Measurements from ENCODE around the gene MINK1.
A peak's percentile ranks its signal among the peaks of the same experiment; 100 is the strongest.
"Not testable (repeated sequence)": the region's sequence is repeated elsewhere in the genome, so short reads cannot be mapped to it uniquely, and the experiment has no call there.

MINK1 gene

DNA sequence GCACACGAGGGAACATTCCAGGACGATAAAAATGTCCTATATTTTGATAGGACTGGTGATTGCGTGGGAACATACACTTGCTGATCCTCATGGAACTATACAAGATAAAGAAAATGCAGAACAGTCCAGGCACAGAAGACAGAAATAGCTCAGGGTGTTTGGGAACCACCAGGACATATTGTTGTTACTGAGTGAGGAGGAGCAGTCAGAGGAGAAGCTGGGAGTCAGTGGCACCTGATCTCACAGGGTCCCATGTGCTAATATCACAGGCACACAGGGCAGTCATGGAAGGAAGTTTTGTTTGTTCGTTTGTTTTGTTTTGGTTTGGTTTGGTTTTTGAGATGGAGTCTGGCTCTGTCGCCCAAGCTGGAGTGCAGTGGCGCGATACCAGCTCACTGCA, 20.4 kb upstream of the MINK1 start:
- DNase-seq, result no peak

DNA sequence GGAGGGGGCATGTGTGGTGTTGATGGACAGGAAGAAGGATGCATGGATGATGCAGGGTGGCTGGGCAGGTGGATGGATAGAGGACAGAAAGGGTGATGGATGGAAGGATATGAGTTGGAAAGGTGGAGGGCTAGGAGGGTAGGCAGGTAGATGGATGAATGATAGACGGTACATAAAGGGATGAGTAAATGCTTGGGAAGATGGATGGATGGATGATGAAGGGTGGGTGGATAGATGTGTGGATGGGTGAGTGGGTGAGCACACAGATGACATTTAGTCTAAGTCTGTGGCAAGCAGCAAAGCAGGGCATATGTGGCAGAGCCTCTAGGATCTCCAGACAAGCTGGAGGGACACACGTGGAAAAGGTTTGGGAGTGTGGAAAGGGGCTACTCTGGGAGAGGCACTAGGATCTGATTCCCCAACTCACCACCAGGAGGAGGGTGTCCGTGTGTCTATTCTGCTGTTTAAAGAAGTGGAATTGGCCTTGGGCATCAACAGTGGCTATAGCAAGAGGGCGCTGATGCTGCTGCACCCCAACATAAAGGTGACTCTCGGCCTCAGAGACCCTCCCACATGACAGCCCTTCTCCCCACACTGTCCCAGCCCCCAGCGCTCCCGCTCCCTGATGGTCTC, 18.0 kb upstream of the MINK1 start:
- DNase-seq, result no peak

GRCh38 chr17:4816826-4817225, 16.3 kb upstream of the MINK1 start:
- no peak for DNase-seq

DNA sequence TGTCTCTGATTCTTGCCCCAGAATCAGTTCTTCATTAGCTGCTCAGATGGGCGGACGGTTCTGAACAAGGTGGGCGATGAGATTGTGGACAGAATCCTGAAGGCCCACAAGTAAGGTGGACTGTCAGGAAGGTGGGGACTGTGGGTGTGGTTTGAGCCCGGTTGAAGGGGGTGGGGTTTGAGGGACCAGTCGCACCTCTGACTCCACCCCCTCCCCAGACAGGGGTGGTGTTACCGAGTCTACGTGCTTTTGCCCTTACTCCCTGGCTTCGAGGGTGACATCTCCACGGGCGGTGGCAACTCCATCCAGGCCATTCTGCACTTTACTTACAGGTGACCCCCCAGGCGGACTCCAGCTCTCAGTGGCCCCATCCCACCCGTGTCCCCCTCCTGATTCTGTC, 14.9 kb upstream of the MINK1 start:
- DNase-seq, result no peak

DNA sequence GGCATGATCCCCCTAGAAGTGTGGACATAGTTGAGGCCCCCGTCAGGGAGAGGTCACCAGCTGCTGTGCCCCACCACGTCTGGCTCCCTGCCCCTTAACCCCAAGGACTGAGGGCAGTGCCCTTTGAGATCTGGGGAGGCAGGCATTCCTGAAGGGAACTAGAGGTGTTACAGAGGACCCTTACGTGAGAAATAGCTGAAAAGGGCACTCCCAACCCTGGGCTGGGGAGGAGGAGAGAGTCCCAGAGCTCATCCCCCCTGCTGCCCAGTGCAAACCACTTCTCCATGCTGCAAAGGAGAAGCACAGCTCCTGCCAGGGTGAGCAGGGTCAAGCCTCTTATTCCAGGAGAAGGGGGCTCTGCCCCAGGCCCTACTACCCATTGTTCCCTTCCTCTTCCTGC, 10.3 kb upstream of the MINK1 start:
- no peak for DNase-seq

DNA sequence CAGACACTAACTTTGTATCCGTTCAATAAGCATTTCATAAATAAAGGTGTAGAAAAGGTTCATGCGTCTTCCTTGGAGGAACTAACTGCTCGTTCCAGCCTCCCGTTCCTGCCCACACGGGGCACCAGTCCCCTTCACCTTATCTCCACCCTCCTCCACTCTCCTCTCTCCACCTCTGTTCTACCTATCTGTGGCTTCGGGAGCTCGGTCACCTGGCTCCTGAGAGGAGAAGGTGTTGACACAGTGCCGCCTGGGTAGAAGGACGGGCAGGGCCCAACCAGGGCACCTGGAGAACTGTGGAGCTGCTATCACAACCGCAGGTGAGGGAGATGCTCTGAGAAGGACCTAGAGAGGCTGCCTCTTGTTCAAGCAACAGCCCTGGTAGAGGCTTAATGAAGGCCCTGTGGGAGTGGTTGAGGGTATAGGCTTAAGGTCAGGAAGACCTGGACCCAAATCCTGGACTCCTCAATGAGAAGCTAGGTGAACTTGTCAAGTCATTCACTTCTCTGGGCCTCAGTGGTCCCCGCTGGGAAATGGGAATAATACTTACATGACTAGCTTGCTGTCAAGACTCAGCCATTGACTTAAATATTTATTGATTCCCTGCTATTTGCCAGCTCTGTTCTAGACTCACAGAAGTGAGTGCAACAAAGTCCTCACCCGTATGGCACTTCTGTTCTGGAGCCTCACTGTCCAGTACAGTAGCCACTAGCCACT, 9.6 kb upstream of the MINK1 start:
- DNase-seq, result no peak

- no peak for DNase-seq
Observed at GRCh38 chr17:4827399-4827798, 5.7 kb upstream of the MINK1 start.

DNA sequence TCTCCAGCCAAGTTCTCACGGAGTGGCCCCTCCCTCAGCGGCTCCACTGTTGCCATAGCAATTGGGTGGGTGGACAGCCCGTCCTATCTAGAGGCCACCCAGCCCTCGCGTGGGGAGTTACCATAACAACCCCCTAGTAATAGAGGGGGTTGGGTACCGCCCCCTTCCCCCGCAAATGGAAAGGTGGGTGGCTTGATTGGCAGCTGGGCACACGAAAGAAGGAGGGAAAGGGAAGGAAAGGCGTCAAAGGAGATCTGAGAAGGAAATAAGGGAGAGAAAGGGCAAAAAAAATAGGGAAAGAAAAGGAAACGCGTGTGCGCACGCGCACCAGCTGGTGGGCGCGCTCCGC, 337 bp upstream of the MINK1 start:
- not testable (repeated sequence) for DNase-seq

GRCh38 chr17:4833941-4834680, 971 bp downstream of the MINK1 start:
- DNase-seq, result peak in 1 of 2 experiments; percentile 33

GRCh38 chr17:4834681-4835020, 1.5 kb downstream of the MINK1 start:
- no peak for DNase-seq

GRCh38 chr17:4836221-4836620, 3.1 kb downstream of the MINK1 start:
- DNase-seq, result peak; percentile 34 to 89

DNA sequence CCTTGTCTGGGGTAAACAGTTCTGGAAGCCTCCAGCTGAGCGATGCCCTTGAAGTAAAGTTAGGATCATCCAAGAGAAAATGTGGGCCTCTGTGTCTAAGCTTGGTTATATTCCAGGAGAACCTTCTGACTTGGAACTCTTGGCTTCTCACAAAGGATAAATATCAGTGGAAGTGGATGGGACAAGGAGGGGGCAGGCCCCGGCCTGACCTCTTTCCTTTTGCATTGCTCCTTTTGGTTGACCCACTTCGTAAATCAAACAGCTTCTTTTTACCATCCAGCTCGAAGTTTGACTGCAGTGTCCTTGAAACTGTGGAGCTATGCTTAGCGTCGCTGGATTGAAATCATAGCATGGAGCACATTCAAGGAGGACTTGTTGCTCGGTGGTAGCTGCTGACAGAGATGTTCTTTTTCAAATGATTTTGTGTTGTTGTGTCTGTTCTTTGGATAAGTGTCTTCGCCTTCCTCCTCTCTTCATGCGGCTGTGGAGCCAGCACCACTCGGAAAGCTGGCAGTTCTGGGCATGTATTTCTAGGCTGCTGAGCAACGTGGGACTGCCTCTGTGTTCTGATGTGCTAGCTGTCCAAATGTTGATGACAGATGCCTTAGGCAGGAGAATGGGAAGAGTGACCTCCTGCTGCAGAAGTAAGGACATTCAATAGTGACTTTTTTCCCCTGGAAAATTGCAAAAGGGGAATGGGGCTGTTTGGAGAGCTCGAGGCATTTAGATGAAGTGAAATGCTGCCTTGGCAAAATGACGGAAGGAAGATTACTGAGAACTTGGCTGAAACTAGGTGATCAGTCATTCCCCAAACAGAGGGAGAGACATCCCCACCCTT, 4.5 kb downstream of the MINK1 start:
- no peak for DNase-seq

DNA sequence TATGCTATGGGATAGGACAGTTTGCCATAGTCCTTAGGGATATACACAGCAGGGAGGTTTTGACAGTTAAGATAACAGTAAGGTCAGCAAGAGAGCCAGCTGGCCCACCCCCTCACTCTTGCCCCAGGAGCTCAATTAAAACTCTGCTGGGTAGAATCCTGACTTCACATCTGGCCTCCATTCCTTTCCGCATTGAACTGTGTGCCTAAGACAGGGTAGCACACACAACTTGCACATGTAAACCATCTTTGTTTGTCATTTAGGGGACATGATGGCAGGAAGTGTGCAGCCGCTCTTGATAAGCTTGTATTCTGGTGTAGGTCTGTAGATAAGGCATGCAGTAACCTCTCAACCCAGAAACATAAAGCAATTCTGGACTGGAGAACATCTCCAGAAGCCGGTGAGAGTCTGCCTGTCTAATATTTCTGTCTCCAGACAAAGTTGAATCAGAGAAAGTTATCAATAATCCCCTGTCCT, 5.2 kb downstream of the MINK1 start:
- DNase-seq, result no peak

DNA sequence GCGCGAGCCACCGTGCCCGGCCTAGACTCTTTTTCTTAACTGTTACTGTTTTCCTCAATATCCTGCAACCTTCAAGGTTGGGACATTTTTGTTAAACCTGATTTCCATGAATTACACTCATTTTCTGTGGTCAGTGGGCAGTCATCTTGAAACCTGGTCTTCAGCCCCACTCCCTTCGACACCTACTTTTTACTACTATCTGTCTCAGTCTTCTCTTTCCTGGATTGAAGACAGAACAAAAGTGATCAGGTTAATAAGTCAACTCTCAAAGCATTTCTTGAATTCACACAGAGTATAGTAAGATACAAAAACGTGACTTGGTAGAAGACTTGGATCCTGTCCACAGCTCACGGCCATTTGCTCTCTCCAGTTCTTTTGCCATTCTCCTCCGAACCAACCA, 6.1 kb downstream of the MINK1 start:
- DNase-seq, result no peak

DNA sequence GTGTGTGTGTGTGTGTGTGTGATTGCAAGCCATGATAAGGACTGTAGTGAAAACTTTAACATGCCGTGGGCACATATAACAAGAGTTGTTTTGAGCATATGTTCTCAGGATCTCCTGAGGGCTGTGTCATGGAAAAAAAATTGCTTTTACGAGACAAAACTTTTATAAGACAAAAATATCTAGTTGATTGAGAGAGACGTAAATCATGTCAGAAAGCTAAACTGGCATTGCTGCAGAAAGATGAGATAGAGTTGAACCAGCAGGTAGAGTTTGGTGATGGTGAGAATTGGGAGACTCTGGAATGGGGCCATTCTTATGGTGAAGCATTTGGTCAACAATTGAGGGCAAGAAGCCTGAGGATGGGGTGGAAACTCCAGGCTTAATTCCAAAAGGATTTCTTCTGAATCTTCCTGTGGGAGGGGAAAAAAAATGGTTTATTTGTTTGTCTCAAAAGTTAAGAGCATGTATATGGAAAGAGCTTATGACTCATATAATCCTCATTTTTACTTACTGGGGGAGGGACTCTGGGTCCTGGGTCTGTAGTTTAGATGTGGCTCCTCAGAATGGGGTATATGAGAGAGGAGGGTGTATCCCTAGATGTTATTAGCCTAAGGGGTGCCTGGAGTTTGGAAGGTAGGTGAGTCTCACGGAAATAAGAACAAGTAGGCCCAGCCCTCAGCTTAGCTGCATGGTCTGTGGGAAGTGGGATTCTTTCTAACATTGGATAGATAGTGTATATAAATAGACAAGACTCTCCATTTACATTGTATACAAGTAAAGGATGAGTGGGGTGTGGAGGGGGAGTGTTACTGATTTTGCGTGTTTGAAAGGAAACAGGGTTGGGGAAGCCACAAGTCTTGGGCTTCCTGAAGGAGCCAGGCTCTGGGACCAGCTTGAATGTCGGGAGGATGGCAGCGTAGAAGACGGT, 7.1 kb downstream of the MINK1 start:
- no peak for DNase-seq

DNA sequence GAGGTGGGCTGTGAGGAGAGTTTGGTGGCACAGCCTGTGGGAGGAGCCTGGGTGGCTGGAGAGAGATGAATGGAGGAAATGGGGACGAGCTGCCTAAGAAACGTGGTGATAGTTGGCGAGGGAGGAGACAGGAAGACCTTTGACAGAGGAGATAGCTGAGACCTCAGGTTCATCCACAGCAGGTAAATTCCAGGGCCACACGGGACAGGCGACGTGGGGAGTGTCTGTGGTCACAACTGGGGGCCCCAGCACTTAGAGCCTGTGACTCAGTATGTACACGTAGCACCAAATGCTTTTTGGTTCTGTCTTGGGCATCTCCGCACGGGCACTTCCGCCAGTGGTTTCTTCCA, 7.7 kb downstream of the MINK1 start:
- DNase-seq, result no peak

DNA sequence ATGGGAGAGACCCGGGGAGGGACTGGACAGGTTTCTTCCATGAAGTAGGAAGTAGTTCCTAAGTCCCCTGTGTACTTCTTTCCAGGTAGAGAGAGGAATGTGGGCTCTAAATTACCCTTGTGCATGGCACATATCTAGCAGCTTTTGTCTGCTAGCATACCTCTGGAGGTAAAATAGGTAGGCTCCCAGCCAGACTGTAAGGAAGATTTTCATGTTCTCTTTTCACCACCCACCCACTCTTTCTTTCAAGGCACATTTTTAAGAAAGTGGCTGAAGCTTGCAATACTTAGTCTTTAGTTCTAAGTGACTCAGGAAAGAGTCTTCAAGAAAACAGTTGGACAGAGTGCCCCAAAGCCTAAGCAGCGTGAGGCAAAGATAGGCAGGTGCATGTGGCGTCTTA, 9.2 kb downstream of the MINK1 start:
- no peak for DNase-seq

DNA sequence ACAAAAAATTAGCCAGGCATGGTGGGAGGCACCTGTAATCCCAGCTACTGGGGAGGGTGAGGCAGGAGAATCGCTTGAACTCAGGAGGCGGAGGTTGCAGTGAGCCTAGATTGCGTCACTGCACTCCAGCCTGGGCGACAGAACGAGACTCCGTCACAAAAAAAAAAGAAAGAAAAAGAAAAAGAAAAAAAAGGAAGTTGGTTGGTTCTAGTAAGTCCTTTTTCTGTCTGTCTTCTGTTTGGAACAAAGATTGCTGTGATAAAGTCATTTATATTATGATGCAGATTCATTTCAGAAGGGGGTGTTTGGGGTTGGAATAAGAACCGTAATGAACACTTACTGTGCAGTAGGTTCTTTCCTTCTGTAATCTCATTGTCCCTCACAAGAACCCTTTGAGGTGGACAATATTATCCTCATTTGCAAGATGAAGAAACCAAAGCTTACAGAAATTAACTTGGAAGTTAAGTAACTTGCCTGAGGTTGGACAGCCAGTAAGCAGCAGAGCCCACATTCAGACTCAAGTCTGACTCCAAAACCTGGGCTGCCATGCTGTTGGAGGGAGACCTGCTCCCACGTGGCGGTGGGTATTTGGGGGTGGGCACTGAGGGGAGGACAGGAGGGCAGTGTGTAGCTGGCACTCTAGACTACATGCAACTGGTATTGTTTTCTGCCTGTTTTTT, 10.3 kb downstream of the MINK1 start:
- DNase-seq, result no peak

- no peak for DNase-seq
Observed at GRCh38 chr17:4845118-4845517, 12.0 kb downstream of the MINK1 start.

- no peak for DNase-seq
Observed at GRCh38 chr17:4846635-4847390, 13.7 kb downstream of the MINK1 start.

DNA sequence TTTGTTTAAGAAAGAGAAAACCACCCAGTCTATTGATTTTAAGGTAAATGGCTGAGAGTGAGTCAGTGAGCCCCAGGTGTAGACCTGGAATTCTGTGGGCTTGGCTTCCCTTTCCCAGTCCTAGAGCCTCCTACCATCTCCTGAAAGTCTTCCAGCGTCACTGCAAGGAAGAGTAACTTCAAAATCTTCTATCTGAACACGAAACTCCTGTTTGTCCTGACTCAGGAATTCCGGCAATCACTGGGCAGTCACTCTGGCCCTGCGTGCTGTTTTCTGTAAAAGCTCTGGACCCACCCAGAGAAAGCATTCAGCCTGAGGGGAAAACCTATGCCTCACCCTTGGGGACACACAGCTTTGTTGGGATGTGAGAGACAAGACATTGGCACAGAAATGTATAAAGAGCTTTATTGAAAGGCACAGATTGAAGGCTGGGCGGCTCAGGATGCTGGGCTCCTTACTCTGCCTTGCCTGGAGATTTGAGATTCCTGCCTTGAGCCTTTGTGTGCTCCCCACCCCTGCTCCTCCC, 15.9 kb downstream of the MINK1 start:
- DNase-seq, result no peak

Data from NCI-H524 (cell line).